Muscle of arm (tissue), 14 donors: ENCODE results near the gene STIM1. TPM values are rescaled to one million over a fixed set of nuclear protein-coding genes. Genes with fewer than 3 reads are reported as not detected.
"Not testable (repeated sequence)": the region's sequence is repeated elsewhere in the genome, so short reads cannot be mapped to it uniquely, and the experiment has no call there.

ENCODE experiments used
- DNase-seq: peaks from one replicate; pipeline ENCODE4 v3.0.0-alpha.2; 2013
- long read RNA-seq, 11 donors: transcript quantifications; one replicate each; lab custom pipeline, GENCODE V29; 2026
- polyA plus RNA-seq, 12 donors: library from polyadenylated mRNA; unstranded; fragments of 120-200 nt; gene quantifications; one replicate each; pipeline ENCODE4 v1.2.1, GENCODE V29; 2013; ENCODE audit not compliant: insufficient read length in 12 of 12

Gene STIM1
- 100 to 1,000 TPM in 6 of 12 donors, 10 to 100 TPM in 5, not detected in 1; 55.0 to 120 (median 103) TPM for polyA plus RNA-seq
- long read RNA-seq, donor 1, full-length matches to known transcripts: 4 of 4 reads
- long read RNA-seq, donor 1, partial matches to known transcripts: 0 of 4 reads
- long read RNA-seq, donor 1, other reads (novel, unspliced or antisense): 0 of 4 reads
- long read RNA-seq, donor 2, full-length matches to known transcripts: 13 of 41 reads
- long read RNA-seq, donor 2, partial matches to known transcripts: 28 of 41 reads
- long read RNA-seq, donor 2, other reads (novel, unspliced or antisense): 0 of 41 reads
- long read RNA-seq, donor 3, full-length matches to known transcripts: 11 of 11 reads
- long read RNA-seq, donor 3, partial matches to known transcripts: 0 of 11 reads
- long read RNA-seq, donor 3, other reads (novel, unspliced or antisense): 0 of 11 reads
- long read RNA-seq, donor 4, full-length matches to known transcripts: 8 of 8 reads
- long read RNA-seq, donor 4, partial matches to known transcripts: 0 of 8 reads
- long read RNA-seq, donor 4, other reads (novel, unspliced or antisense): 0 of 8 reads
- long read RNA-seq, donor 5: 0 reads
- long read RNA-seq, donor 6, full-length matches to known transcripts: 1 of 1 reads
- long read RNA-seq, donor 6, partial matches to known transcripts: 0 of 1 reads
- long read RNA-seq, donor 6, other reads (novel, unspliced or antisense): 0 of 1 reads
- long read RNA-seq, donor 7, full-length matches to known transcripts: 2 of 2 reads
- long read RNA-seq, donor 7, partial matches to known transcripts: 0 of 2 reads
- long read RNA-seq, donor 7, other reads (novel, unspliced or antisense): 0 of 2 reads
- long read RNA-seq, donor 8, full-length matches to known transcripts: 14 of 35 reads
- long read RNA-seq, donor 8, partial matches to known transcripts: 21 of 35 reads
- long read RNA-seq, donor 8, other reads (novel, unspliced or antisense): 0 of 35 reads
- long read RNA-seq, donor 9, full-length matches to known transcripts: 3 of 3 reads
- long read RNA-seq, donor 9, partial matches to known transcripts: 0 of 3 reads
- long read RNA-seq, donor 9, other reads (novel, unspliced or antisense): 0 of 3 reads
- long read RNA-seq, donor 10, full-length matches to known transcripts: 17 of 28 reads
- long read RNA-seq, donor 10, partial matches to known transcripts: 11 of 28 reads
- long read RNA-seq, donor 10, other reads (novel, unspliced or antisense): 0 of 28 reads
- long read RNA-seq, donor 11, full-length matches to known transcripts: 6 of 12 reads
- long read RNA-seq, donor 11, partial matches to known transcripts: 6 of 12 reads
- long read RNA-seq, donor 11, other reads (novel, unspliced or antisense): 0 of 12 reads

DNA sequence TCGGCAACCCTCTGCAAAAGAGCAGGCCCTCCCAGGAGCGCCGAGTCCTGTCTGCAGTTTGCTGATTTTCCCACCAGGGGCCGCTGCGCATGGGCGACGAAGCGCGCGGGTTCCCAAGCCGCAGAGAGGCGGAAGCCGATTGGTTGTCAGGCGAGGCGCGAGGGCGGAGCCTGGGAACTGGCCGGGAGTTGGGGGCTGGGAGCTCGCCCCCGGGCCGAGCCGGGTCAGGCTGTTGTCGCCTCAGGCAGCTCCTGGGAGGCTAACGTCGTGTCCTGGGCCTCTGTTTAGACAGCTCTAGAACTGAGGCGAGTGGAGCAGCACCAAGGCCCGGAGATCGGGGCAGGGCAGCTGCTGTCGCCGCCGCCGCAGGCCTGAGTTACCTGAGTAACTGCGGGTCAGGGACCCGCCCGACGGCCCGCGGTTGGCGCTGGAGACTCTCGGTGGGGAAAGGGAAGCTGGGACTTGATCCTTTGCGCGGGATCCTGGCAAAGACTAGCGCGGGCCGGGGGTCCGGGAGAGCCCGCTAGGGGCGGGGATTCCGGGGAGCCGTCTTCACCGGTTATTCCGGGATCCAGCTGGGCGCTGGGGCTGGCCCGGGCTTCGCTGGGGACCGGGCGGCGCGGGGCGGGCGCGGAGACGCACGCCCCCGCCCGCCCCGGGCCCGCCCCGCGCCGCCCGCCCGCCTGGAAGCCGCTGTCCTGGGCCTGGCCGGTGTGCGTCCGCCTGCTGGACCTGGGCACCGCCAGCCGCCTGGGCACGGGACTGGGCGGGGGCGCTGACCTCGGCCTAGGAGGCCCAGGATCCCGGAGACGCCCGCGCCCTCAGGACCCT is at the start of gene STIM1:
STIM1 (plus strand) TSS at position 688 of the 831 bp plus-strand sequence. CDS start 607 bp downstream, outside the sequence.
- DNase-seq: peak; percentile 96

- peak; percentile 53 for DNase-seq
Observed at GRCh38 chr11:3807909-3808860, 47.3 kb upstream of the STIM1 start, which contains the start of gene PGAP2. Gene PGAP2, plus strand, starts transcription at chr11:3808560. Its CDS starts 2,700 bp downstream, at chr11:3811260.

DNA sequence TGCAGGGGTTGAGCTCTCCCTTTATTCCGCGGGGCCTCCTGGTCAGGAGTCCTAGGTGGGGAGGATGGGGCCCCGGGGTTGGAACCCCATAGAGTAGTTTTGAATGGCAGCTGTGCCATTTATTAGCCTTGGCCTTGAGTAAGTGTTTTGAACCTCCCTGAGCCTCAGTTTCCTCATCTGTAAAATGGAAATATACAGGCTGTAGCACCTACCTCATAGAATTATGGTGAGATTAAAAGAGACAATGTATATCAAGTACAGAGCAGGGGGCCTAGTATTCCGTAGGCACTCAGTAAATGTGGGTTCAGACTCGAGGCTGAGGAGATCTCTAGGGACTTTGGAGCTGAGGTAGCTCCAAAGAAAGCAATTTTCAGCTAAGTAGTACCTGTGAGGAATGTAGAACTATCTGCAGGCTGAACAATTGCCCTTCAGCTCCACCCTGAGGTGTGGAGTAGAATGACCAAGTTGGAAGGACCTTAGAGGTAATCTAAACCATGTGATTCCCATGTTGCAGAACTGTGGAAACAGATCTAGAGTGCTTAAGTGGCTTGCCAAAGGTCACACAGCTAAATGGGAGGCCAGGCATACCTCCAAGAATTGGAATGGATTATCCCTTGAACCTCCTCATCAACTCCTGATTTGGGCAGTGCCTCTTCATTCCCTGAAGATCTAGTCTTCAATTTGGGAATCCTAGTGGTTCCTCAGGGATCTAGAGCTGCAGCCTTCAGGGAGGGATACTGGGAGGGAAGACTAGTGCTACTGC is 46.4 kb upstream of the STIM1 start:
- DNase-seq: no peak

DNA sequence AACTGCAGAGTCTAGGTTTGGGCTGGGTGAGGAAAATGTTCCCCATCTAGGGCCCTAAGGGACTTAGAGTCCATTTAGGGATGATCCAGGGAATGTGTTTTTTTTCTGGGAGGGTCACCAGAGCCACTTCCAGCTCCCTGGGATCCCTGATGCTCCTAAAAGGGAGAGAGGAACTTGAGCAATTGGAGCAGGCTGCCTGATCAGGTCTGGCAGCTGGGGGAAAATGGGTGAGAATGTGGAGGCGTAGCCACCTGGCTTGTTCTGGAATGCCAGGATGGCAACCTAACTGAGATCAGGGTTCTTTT is 45.9 kb upstream of the STIM1 start:
- no peak for DNase-seq

DNA sequence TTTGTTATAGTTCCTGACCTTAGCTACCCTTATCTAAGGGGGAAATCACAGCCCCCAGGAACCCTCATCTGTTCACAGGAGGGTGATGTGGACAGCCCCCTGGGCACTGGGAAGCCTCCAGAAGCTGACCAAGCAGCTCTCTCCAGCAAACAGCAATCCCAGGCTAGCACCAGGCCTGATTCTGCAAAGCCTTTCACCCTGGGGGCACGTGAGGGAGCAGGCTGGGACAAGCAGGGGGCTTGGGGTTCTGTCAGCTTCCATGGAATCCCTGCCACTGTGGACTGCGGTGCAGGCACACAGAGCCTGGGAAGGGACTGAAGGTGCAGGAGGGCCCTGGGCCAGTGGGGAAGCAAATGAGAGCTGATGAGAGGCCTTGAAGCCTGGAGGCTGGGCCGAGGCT is 45.0 kb upstream of the STIM1 start:
- no peak for DNase-seq

- DNase-seq: no peak
Observed at GRCh38 chr11:3810951-3811350, 44.5 kb upstream of the STIM1 start.

GRCh38 chr11:3814832-3815231 is 40.6 kb upstream of the STIM1 start:
- DNase-seq: not testable (repeated sequence)

GRCh38 chr11:3815845-3816244 is 39.6 kb upstream of the STIM1 start:
- no peak for DNase-seq

DNA sequence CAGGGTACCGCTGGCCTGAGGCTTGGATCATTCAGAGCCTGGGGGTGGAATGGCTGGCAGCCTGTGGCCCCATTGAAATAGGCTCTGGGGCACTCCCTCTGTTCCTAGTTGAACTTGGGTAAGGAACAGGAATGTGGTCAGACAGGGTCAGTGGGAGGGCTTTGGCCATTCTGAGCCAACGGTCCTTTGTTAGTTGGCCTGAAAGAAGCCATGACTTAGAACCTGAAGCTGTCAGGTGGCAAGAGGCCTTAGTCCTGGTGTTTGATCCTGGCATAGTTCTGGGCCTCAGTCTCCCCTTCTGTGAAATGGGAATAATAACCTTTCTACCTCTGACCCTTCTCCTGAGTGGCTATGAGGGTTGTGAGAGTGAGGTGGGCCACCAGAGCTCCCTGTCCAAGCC is 38.8 kb upstream of the STIM1 start:
- DNase-seq: no peak

GRCh38 chr11:3817181-3817800 is 38.2 kb upstream of the STIM1 start:
- DNase-seq: no peak

- no peak for DNase-seq
Observed at GRCh38 chr11:3820971-3821370, 34.5 kb upstream of the STIM1 start.

GRCh38 chr11:3822312-3822711 is 33.2 kb upstream of the STIM1 start:
- DNase-seq: no peak

DNA sequence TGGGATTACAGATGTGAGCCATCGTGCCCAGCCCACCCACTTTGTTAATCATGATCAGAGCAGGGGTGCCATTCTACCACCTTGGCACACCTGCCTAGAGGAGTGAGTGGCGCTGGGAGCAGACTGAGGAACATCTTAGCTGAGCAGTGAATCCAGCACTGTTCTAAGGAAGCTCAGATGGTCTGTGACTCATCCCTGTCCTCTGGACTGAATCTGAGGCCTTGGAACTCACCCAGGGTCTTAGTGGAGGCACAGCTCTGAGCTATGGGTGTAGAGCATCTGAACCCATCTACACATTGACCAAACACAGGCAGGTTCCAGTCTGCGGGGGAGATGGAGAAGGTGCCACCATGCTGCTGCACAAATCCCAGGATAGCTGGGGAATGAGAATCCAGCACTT is 32.2 kb upstream of the STIM1 start:
- DNase-seq: no peak

GRCh38 chr11:3823762-3824506 is 31.5 kb upstream of the STIM1 start:
- DNase-seq: no peak

GRCh38 chr11:3824714-3825472 is 30.6 kb upstream of the STIM1 start:
- DNase-seq: no peak

- DNase-seq: no peak
Observed at GRCh38 chr11:3825473-3826154, 29.9 kb upstream of the STIM1 start.
